ENCODE data around the gene EDAR. TPM values are rescaled to one million over a fixed set of nuclear protein-coding genes. Genes with fewer than 3 reads are reported as not detected.

The EDAR gene
- total RNA-seq, 4 donors from 2014 or later: not detected

GRCh38 chr2:108909275-108909823, 79.7 kb downstream of the EDAR start:
- TF ChIP-seq CTCF (IDR thresholded peaks at IDR 0.05 in 4 of 5, conservative IDR thresholded peaks at IDR 0.05 in 1 of 5) (no peak), POLR2A (IDR thresholded peaks at IDR 0.05) (no peak)
- no peak overlapping the region for H3K27ac ChIP-seq
- H3K36me3 ChIP-seq: no peaks in the 10 kb centered on the region
- DNase-seq (no peak), ATAC-seq (no peak)
- no peak overlapping the region for H3K4me3 ChIP-seq
- in situ Hi-C loops (cut with MboI; ENCODE audit: low sequenced_read_pairs in 4 of 4) (no loop called here), intact Hi-C loops (cut with DNase I; ENCODE audit: low total_unique reads) (no loop called here)
- H3K27me3 ChIP-seq: peaks cover 0 to 3% (median 2%) of the 10 kb centered on the region in 3 donors
- no peaks in the 10 kb centered on the region for H3K9me3 ChIP-seq
- no peaks in the 10 kb centered on the region for H3K4me1 ChIP-seq

DNA sequence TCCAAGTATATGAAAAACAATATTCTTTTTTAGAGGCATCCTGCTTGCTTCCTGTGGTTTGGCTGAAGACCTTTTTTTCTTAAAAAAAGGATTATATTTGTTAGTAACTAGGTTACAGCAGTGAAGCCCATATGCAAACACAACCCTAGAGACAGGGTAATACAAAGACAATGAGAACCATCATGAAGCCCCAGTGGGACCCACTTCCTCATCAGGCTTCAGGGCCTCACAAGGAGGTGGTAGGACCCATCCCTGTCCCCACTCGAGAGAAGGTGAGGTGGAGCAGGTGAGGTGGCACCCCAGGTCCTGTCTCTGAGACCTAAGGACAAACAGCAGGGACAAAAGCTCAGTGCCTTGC, 80.3 kb downstream of the EDAR start:
- H3K4me1 ChIP-seq: no peaks in the 10 kb centered on the region
- intact Hi-C loops (cut with DNase I; ENCODE audit: low total_unique reads): no loop called here
- ATAC-seq: no peak
- H3K9me3 ChIP-seq: no peaks in the 10 kb centered on the region
- no peaks in the 10 kb centered on the region for H3K36me3 ChIP-seq
- in situ Hi-C loops (cut with MboI; ENCODE audit: low sequenced_read_pairs in 4 of 4): no loop called here
- no peak overlapping the region for H3K4me3 ChIP-seq
- no peak for DNase-seq
- H3K27me3 ChIP-seq: peaks cover 0 to 3% (median 2%) of the 10 kb centered on the region in 3 donors
- no peak overlapping the region for H3K27ac ChIP-seq
- TF ChIP-seq CTCF (IDR thresholded peaks at IDR 0.05 in 4 of 5, conservative IDR thresholded peaks at IDR 0.05 in 1 of 5): no peak
- no peak for TF ChIP-seq POLR2A (IDR thresholded peaks at IDR 0.05)

- no peak overlapping the region for H3K27ac ChIP-seq
- DNase-seq: no peak
- intact Hi-C loops (cut with DNase I; ENCODE audit: low total_unique reads): no loop called here
- no peaks in the 10 kb centered on the region for H3K9me3 ChIP-seq
- peaks cover 0 to 3% (median 2%) of the 10 kb centered on the region in 3 donors for H3K27me3 ChIP-seq
- H3K4me3 ChIP-seq: no peak overlapping the region
- no peaks in the 10 kb centered on the region for H3K4me1 ChIP-seq
- in situ Hi-C loops (cut with MboI; ENCODE audit: low sequenced_read_pairs in 4 of 4): no loop called here
- no peaks in the 10 kb centered on the region for H3K36me3 ChIP-seq
- TF ChIP-seq CTCF (IDR thresholded peaks at IDR 0.05 in 4 of 5, conservative IDR thresholded peaks at IDR 0.05 in 1 of 5) (no peak), POLR2A (IDR thresholded peaks at IDR 0.05) (no peak)
- no peak for ATAC-seq
Observed at GRCh38 chr2:108907822-108908712, 81.0 kb downstream of the EDAR start.

DNA sequence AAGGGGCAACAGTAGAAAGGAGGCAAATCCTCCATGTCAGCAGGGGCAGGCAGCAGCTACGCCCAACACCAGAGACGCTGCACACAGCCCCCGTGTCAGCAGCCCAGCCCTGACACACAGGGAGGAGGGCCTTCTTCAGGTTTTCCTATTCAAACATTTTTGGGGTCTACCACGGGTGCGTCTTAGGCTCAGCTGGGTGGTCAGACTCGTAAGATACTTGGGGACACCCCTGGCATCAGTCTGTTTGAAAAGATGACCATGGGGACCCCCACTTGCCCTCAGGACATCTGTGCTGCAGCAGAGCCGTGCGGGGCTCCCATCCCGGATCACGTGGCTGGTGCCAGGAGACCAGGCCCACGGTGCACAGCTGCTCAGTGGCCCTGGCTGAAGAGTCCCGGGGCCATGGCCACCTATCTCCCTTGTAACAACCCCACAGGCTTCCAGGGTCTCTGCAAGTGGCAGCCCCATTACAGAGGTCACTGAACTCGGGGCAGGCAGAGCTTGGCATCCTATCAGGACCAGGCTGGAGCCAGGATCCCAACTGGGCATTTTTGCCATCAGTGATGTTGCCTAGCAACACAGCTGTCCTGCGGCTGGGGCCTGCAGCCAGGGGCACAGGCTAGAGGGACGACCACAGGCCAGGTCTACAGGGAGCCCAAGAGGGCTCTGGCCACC, 82.5 kb downstream of the EDAR start:
- TF ChIP-seq CTCF (IDR thresholded peaks at IDR 0.05 in 4 of 5, conservative IDR thresholded peaks at IDR 0.05 in 1 of 5) (no peak), POLR2A (IDR thresholded peaks at IDR 0.05) (no peak)
- no peak overlapping the region for H3K4me3 ChIP-seq
- no peaks in the 10 kb centered on the region for H3K4me1 ChIP-seq
- in situ Hi-C loops (cut with MboI; ENCODE audit: low sequenced_read_pairs in 4 of 4): no loop called here
- no peak overlapping the region for H3K27ac ChIP-seq
- DNase-seq (no peak), ATAC-seq (no peak)
- no peaks in the 10 kb centered on the region for H3K36me3 ChIP-seq
- H3K9me3 ChIP-seq: no peaks in the 10 kb centered on the region
- H3K27me3 ChIP-seq: peaks cover 0 to 3% (median 2%) of the 10 kb centered on the region in 3 donors
- intact Hi-C loops (cut with DNase I; ENCODE audit: low total_unique reads): no loop called here

Data from gastrocnemius medialis (tissue), 4 donors.